HepG2 (cell line): Measurements from ENCODE around the gene DNAJC11. TPM values are rescaled to one million over a fixed set of nuclear protein-coding genes. Genes with fewer than 3 reads are reported as not detected.

Experiments
- ARID4A ChIP-seq: sonication (generic); formaldehyde crosslinking; IDR thresholded peaks from 2 replicates; pipeline ENCODE4 v1.5.0; 2020; ENCODE audit warnings: mild to moderate bottlenecking, missing genetic modification reagents, borderline replicate concordance
- DRAP1 ChIP-seq: IDR thresholded peaks from 2 replicates; pipeline ENCODE4 v1.6.1; 2016; ENCODE audit warnings: missing genetic modification reagents, missing compliant biosample characterization
- GTF2F1 ChIP-seq: fragments of 150-350 bp; IDR thresholded peaks from 2 replicates; pipeline ENCODE4 v1.6.1; 2014; ENCODE audit warnings: low read length
- HOXA5 ChIP-seq: sonication (generic); formaldehyde crosslinking; IDR thresholded peaks from 2 replicates; pipeline ENCODE4 v1.4.0; 2020; ENCODE audit warnings: missing genetic modification reagents
- IRF2 ChIP-seq: IDR thresholded peaks from 2 replicates; pipeline ENCODE4 v1.6.1; 2018; ENCODE audit warnings: missing genetic modification reagents, missing compliant biosample characterization
- MAFG ChIP-seq: sonication (generic); formaldehyde crosslinking; IDR thresholded peaks from 2 replicates; pipeline ENCODE4 v1.5.1; 2020; ENCODE audit warnings: mild to moderate bottlenecking, missing genetic modification reagents
- MAFK ChIP-seq, 2 experiments: IDR thresholded peaks in 1 of 2; conservative IDR thresholded peaks in 1 of 2; 2 replicates each; pipeline ENCODE4 v1.6.1; 2011; ENCODE audit warnings: improper control_type of control experiment in 2 of 2, low read length in 2 of 2
- MED8 ChIP-seq: sonication (generic); formaldehyde crosslinking; IDR thresholded peaks from 2 replicates; pipeline ENCODE4 v1.8.1; 2023; ENCODE audit warnings: mild to moderate bottlenecking, missing genetic modification reagents; ENCODE audit not compliant: insufficient replicate concordance
- PCBP1 ChIP-seq: fragments of 200-400 bp; formaldehyde crosslinking; IDR thresholded peaks from 2 replicates; pipeline ENCODE4 v1.6.1; 2017; ENCODE audit warnings: mild to moderate bottlenecking, low read depth, low read length, borderline replicate concordance
- SIN3B ChIP-seq: fragments of 150-350 bp; IDR thresholded peaks from 2 replicates; pipeline ENCODE4 v1.6.1; 2014; ENCODE audit warnings: low read length
- ZBTB49 ChIP-seq: sonication (generic); formaldehyde crosslinking; IDR thresholded peaks from 2 replicates; pipeline ENCODE4 v1.4.0; 2020; ENCODE audit warnings: missing genetic modification reagents, borderline replicate concordance
- ZNF292 ChIP-seq: sonication (generic); formaldehyde crosslinking; IDR thresholded peaks from 2 replicates; pipeline ENCODE4 v1.8.1; 2022; ENCODE audit warnings: mild to moderate bottlenecking, low read depth, missing genetic modification reagents, borderline replicate concordance
- ZNF33A ChIP-seq: sonication (generic); formaldehyde crosslinking; IDR thresholded peaks from 2 replicates; pipeline ENCODE4 v1.5.1; 2020; ENCODE audit warnings: missing genetic modification reagents, mild to moderate bottlenecking, moderate library complexity, borderline replicate concordance
- polyA plus RNA-seq, 8 experiments: library from polyadenylated mRNA; depleted of rRNA in 3 of 8; stranded (reverse) in 7 of 8; unstranded in 1 of 8; fragments of >200 nt; fragmentation: Illumina TruSeq in 4 of 8; extraction: Trizol in 4 of 8; gene quantifications; 2 replicates each; pipeline versions ENCODE4 v1.2.1 to v1.2.3, GENCODE V29; 2011 to 2016; ENCODE audit warnings: low read depth in 4 of 8, missing spikeins in 1 of 8, mixed read lengths in 1 of 8; ENCODE audit not compliant: insufficient read depth in 1 of 8
- total RNA-seq, 5 experiments: library from RNA; depleted of rRNA; stranded (reverse); fragments of >200 nt; fragmentation: Illumina TruSeq; extraction: Trizol; gene quantifications; 2 replicates each; pipeline ENCODE4 v1.2.3, GENCODE V29; 2016; ENCODE audit warnings: low read depth in 1 of 5
- TF ChIP-seq, protein P1 (sequence below): sonication (generic); formaldehyde crosslinking; IDR thresholded peaks from 2 replicates; pipeline ENCODE4 v1.4.0; 2020; ENCODE audit warnings: missing genetic modification reagents
- TF ChIP-seq, protein P2 (sequence below): sonication (generic); formaldehyde crosslinking; conservative IDR thresholded peaks from 2 replicates; pipeline ENCODE4 v1.5.0; 2020; ENCODE audit warnings: missing genetic modification reagents
- TF ChIP-seq, protein P3 (sequence below): sonication (generic); formaldehyde crosslinking; IDR thresholded peaks from 2 replicates; pipeline ENCODE4 v1.4.0; 2020; ENCODE audit warnings: missing genetic modification reagents
- TF ChIP-seq, protein P4 (sequence below): sonication (generic); formaldehyde crosslinking; IDR thresholded peaks from 2 replicates; pipeline ENCODE4 v1.9.0; 2021; ENCODE audit warnings: missing genetic modification reagents, borderline replicate concordance

The DNAJC11 gene
- total and polyA plus RNA-seq, 2 of the 13 experiments (the other 11 are each of a cell fraction or from before 2014, with no cell fraction given) = 25.1 to 47.6 TPM

GRCh38 chr1:6603915-6604558, 97.6 kb downstream of the DNAJC11 start (continued):
- TF ChIP-seq, protein P1, sequence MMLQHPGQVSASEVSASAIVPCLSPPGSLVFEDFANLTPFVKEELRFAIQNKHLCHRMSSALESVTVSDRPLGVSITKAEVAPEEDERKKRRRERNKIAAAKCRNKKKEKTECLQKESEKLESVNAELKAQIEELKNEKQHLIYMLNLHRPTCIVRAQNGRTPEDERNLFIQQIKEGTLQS (CRISPR knock-in tag) = no peak
- TF ChIP-seq, protein P2, sequence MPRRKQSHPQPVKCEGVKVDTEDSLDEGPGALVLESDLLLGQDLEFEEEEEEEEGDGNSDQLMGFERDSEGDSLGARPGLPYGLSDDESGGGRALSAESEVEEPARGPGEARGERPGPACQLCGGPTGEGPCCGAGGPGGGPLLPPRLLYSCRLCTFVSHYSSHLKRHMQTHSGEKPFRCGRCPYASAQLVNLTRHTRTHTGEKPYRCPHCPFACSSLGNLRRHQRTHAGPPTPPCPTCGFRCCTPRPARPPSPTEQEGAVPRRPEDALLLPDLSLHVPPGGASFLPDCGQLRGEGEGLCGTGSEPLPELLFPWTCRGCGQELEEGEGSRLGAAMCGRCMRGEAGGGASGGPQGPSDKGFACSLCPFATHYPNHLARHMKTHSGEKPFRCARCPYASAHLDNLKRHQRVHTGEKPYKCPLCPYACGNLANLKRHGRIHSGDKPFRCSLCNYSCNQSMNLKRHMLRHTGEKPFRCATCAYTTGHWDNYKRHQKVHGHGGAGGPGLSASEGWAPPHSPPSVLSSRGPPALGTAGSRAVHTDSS (CRISPR knock-in tag) = no peak
- TF ChIP-seq ZNF33A (no peak; the same call in 1 of the 2 replicates), ZNF292 (CRISPR knock-in tag) (no peak), IRF2 (CRISPR knock-in tag) (peak; percentile 63; the same call in 1 of the 2 replicates), MAFG (CRISPR knock-in tag) (no peak), ZBTB49 (no peak), ARID4A (CRISPR knock-in tag) (peak; percentile 68; the same call in 1 of the 2 replicates), MED8 (CRISPR knock-in tag) (peak; percentile 23), MAFK (conservative IDR thresholded peaks at IDR 0.05 in 1 of 2, IDR thresholded peaks at IDR 0.05 in 1 of 2; ENCODE audit: low read length in 2 of 2) (peak; percentile 46 to 51; a peak in 3 of 4 replicates), HOXA5 (CRISPR knock-in tag) (no peak), DRAP1 (CRISPR knock-in tag) (peak; percentile 88), PCBP1 (no peak), GTF2F1 (no peak), SIN3B (no peak)
- TF ChIP-seq, protein P3, sequence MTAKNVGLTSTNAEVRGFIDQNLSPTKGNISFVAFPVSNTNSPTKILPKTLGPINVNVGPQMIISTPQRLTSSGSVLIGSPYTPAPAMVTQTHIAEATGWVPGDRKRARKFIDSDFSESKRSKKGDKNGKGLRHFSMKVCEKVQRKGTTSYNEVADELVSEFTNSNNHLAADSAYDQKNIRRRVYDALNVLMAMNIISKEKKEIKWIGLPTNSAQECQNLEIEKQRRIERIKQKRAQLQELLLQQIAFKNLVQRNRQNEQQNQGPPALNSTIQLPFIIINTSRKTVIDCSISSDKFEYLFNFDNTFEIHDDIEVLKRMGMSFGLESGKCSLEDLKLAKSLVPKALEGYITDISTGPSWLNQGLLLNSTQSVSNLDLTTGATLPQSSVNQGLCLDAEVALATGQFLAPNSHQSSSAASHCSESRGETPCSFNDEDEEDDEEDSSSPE = peak; percentile 58
- TF ChIP-seq, protein P4, sequence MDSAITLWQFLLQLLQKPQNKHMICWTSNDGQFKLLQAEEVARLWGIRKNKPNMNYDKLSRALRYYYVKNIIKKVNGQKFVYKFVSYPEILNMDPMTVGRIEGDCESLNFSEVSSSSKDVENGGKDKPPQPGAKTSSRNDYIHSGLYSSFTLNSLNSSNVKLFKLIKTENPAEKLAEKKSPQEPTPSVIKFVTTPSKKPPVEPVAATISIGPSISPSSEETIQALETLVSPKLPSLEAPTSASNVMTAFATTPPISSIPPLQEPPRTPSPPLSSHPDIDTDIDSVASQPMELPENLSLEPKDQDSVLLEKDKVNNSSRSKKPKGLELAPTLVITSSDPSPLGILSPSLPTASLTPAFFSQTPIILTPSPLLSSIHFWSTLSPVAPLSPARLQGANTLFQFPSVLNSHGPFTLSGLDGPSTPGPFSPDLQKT (CRISPR knock-in tag) = no peak
